ENCODE data around the gene SH2D6.

DNA sequence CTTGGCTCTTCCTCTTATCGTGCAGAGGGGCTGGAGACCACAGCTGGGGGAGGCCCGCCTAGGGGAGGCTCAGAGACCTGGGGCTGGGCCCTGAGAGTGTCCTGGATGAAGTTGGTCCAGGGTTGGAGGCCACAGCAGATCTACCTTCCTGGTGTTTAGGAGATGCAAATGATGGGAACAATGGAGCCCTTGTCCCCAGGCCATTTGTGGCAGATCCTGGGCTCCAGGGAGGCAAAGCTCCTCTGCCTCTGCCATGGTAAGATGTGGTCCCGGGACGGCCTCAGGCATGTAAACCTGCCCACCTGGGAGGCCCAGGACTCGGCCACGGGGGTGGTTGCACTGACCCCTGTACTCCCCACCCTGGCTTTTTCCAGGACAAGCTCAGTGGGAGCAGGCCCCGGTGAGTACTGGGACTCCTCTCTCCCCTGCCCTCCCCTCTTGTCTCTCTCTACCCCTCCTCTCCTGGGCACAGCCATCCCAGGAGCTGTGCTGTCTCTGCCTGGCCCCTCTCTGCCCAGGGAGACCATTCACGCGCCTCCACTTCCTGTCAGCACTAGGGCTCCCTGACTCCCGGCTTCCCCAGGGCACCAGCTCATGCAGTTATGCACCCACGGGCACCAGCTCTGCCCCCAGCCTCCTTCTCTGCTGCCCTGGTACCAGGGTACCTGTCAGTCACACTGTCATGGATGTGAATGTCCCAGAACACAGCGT, 10.9 kb downstream of the SH2D6 start:
- TF ChIP-seq, protein P1, sequence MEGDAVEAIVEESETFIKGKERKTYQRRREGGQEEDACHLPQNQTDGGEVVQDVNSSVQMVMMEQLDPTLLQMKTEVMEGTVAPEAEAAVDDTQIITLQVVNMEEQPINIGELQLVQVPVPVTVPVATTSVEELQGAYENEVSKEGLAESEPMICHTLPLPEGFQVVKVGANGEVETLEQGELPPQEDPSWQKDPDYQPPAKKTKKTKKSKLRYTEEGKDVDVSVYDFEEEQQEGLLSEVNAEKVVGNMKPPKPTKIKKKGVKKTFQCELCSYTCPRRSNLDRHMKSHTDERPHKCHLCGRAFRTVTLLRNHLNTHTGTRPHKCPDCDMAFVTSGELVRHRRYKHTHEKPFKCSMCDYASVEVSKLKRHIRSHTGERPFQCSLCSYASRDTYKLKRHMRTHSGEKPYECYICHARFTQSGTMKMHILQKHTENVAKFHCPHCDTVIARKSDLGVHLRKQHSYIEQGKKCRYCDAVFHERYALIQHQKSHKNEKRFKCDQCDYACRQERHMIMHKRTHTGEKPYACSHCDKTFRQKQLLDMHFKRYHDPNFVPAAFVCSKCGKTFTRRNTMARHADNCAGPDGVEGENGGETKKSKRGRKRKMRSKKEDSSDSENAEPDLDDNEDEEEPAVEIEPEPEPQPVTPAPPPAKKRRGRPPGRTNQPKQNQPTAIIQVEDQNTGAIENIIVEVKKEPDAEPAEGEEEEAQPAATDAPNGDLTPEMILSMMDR (IDR thresholded peaks at IDR 0.05), result no peak
- TF ChIP-seq POLR2A (IDR thresholded peaks at IDR 0.05), result no peak

All from body of pancreas (tissue), 4 donors.